HEK293 (cell line): Measurements from ENCODE around the gene P2RX4.

ENCODE experiments used
- CTCF ChIA-PET: fragments of 350-600 bp; formaldehyde crosslinking; extraction: SDS; loops from one replicate; lab custom pipeline; 2021; ENCODE audit warnings: antibody characterized with exemption; lab: Yijun Ruan, JAX
- POLR2A ChIA-PET: fragments of 300-600 bp; formaldehyde crosslinking; extraction: SDS; loops from one replicate; lab custom pipeline; 2020; ENCODE audit warnings: antibody characterized with exemption, inconsistent platforms; lab: Yijun Ruan, JAX
- H3K27ac ChIP-seq: fragments of 200-500 bp; sonication (Bioruptor generic); 2 replicates; pipeline ENCODE4 v1.5.1; 2014; ENCODE audit warnings: low read depth, low read length, control low read depth, inconsistent platforms; ENCODE audit errors: extremely low read depth
- H3K36me3 ChIP-seq, 2 experiments: fragments of 200-500 bp in 1 of 2; sonication (Bioruptor generic) in 1 of 2; 1 replicate in 1 of 2; 2 replicates in 1 of 2; pipeline ENCODE4 v1.5.1; 2014 to 2017; ENCODE audit warnings: inconsistent platforms in 2 of 2, low read length in 2 of 2; ENCODE audit not compliant: control insufficient read depth in 2 of 2, insufficient read depth in 1 of 2
- H3K4me1 ChIP-seq: fragments of 200-500 bp; sonication (Bioruptor generic); 2 replicates; pipeline ENCODE4 v1.5.1; 2014; ENCODE audit warnings: mild to moderate bottlenecking, low read length, inconsistent platforms; ENCODE audit not compliant: control insufficient read depth, insufficient read depth
- H3K4me3 ChIP-seq: 2 replicates; pipeline ENCODE4 v1.5.1; 2011; ENCODE audit warnings: low read depth, mild to moderate bottlenecking, control low read depth, low read length, moderate library complexity
- H3K9me3 ChIP-seq: fragments of 200-500 bp; sonication (Bioruptor generic); 2 replicates; pipeline ENCODE4 v1.5.1; 2014; ENCODE audit warnings: low read depth, low read length, inconsistent platforms; ENCODE audit not compliant: control insufficient read depth, insufficient read depth
- FEZF1 ChIP-seq: fragments of 450-650 bp; formaldehyde crosslinking; IDR thresholded peaks from 2 replicates; pipeline ENCODE4 v1.5.1; 2016; ENCODE audit warnings: missing biosample characterization, missing genetic modification characterization
- ZBTB17 ChIP-seq: fragments of 450-650 bp; formaldehyde crosslinking; IDR thresholded peaks from 2 replicates; pipeline ENCODE4 v1.5.1; 2016; ENCODE audit warnings: missing biosample characterization, missing genetic modification characterization
- ZNF146 ChIP-seq: fragments of 450-650 bp; formaldehyde crosslinking; IDR thresholded peaks from 2 replicates; pipeline ENCODE4 v1.5.1; 2016; ENCODE audit warnings: missing biosample characterization, missing genetic modification characterization
- ZNF530 ChIP-seq: fragments of 450-650 bp; formaldehyde crosslinking; IDR thresholded peaks from 2 replicates; pipeline ENCODE4 v1.5.1; 2016; ENCODE audit warnings: low read depth, missing biosample characterization, missing genetic modification characterization
- ZNF776 ChIP-seq: fragments of 450-650 bp; formaldehyde crosslinking; IDR thresholded peaks from 2 replicates; pipeline ENCODE4 v1.5.0; 2017; ENCODE audit warnings: missing biosample characterization, missing genetic modification characterization, borderline replicate concordance
- ZNF837 ChIP-seq: fragments of 450-650 bp; formaldehyde crosslinking; IDR thresholded peaks from 2 replicates; pipeline ENCODE4 v1.5.1; 2016; ENCODE audit warnings: missing biosample characterization, missing genetic modification characterization
- TF ChIP-seq, protein P1 (sequence below): fragments of 450-650 bp; formaldehyde crosslinking; IDR thresholded peaks from 2 replicates; pipeline ENCODE4 v1.5.1; 2016; ENCODE audit warnings: missing biosample characterization, missing genetic modification characterization
- TF ChIP-seq, protein P2 (sequence below): fragments of 450-650 bp; formaldehyde crosslinking; IDR thresholded peaks from 2 replicates; pipeline ENCODE4 v1.5.1; 2016; ENCODE audit warnings: missing biosample characterization, missing genetic modification characterization
- TF ChIP-seq, protein P3 (sequence below): fragments of 450-650 bp; formaldehyde crosslinking; IDR thresholded peaks from 2 replicates; pipeline ENCODE4 v1.5.1; 2016; ENCODE audit warnings: missing biosample characterization, missing genetic modification characterization
- TF ChIP-seq, protein P4 (sequence below): sonication (generic); formaldehyde crosslinking; IDR thresholded peaks from 2 replicates; pipeline ENCODE4 v1.8.1; 2022; ENCODE audit warnings: mild to moderate bottlenecking, moderate library complexity, missing genetic modification reagents
- TF ChIP-seq, protein P5 (sequence below): fragments of 450-650 bp; formaldehyde crosslinking; IDR thresholded peaks from 2 replicates; pipeline ENCODE4 v1.5.1; 2016; ENCODE audit warnings: missing biosample characterization, missing genetic modification characterization
- TF ChIP-seq, protein P6 (sequence below): fragments of 450-650 bp; formaldehyde crosslinking; IDR thresholded peaks from 2 replicates; pipeline ENCODE4 v1.5.1; 2016; ENCODE audit warnings: missing biosample characterization, missing genetic modification characterization, borderline replicate concordance

P2RX4 gene

DNA sequence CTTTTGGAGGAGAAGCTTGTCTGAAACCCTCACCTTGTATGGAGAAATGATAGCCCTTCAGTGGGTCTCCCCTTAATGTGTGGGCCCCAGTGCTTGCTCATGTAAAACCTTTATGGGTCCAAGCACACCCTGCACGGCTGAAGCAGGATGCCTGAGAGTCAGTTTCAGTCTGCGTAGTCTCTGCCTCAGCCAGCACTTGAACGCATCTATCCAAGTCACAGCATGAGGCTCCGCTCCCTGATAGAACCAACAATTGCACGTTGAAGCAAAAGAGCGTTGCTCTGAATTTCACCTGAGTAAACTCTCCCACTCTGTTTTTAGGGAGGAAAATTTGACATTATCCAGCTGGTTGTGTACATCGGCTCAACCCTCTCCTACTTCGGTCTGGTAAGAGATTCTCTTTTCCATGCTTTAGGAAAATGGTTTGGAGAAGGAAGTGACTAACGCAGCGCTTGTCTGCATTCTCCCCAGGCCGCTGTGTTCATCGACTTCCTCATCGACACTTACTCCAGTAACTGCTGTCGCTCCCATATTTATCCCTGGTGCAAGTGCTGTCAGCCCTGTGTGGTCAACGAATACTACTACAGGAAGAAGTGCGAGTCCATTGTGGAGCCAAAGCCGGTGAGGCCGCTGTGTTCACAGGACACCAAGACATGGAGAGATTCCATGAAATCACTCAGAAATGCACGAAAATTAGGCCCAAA is 33.0 kb upstream of the P2RX4 start:
- ChIA-PET POLR2A (no interaction called here), CTCF (interaction anchor here (0.7 kb wide), 1 partner anchor 492 kb away, joined by 3 read pairs; no protein-coding TSS in a partner anchor)
- Histone ChIP-seq H3K9me3 (no peaks in the 10 kb centered on the region), H3K27ac (no peak overlapping the region), H3K4me3 (no peak overlapping the region), H3K4me1 (no peaks in the 10 kb centered on the region), H3K36me3 (no peaks in the 10 kb centered on the region)
- TF ChIP-seq FEZF1 (tag by site-specific recombination) (no peak), ZNF530 (tag by site-specific recombination) (no peak), ZNF146 (tag by site-specific recombination) (no peak), ZNF837 (tag by site-specific recombination) (no peak), ZNF776 (tag by site-specific recombination) (no peak), ZBTB17 (tag by site-specific recombination) (no peak)
- TF ChIP-seq, protein P1, sequence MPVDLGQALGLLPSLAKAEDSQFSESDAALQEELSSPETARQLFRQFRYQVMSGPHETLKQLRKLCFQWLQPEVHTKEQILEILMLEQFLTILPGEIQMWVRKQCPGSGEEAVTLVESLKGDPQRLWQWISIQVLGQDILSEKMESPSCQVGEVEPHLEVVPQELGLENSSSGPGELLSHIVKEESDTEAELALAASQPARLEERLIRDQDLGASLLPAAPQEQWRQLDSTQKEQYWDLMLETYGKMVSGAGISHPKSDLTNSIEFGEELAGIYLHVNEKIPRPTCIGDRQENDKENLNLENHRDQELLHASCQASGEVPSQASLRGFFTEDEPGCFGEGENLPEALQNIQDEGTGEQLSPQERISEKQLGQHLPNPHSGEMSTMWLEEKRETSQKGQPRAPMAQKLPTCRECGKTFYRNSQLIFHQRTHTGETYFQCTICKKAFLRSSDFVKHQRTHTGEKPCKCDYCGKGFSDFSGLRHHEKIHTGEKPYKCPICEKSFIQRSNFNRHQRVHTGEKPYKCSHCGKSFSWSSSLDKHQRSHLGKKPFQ (tag by site-specific recombination), result no peak
- TF ChIP-seq, protein P2, sequence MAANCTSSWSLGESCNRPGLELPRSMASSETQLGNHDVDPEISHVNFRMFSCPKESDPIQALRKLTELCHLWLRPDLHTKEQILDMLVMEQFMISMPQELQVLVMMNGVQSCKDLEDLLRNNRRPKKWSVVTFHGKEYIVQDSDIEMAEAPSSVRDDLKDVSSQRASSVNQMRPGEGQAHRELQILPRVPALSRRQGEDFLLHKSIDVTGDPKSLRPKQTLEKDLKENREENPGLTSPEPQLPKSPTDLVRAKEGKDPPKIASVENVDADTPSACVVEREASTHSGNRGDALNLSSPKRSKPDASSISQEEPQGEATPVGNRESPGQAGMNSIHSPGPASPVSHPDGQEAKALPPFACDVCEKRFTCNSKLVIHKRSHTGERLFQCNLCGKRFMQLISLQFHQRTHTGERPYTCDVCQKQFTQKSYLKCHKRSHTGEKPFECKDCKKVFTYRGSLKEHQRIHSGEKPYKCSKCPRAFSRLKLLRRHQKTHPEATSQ, result no peak
- TF ChIP-seq, protein P3, sequence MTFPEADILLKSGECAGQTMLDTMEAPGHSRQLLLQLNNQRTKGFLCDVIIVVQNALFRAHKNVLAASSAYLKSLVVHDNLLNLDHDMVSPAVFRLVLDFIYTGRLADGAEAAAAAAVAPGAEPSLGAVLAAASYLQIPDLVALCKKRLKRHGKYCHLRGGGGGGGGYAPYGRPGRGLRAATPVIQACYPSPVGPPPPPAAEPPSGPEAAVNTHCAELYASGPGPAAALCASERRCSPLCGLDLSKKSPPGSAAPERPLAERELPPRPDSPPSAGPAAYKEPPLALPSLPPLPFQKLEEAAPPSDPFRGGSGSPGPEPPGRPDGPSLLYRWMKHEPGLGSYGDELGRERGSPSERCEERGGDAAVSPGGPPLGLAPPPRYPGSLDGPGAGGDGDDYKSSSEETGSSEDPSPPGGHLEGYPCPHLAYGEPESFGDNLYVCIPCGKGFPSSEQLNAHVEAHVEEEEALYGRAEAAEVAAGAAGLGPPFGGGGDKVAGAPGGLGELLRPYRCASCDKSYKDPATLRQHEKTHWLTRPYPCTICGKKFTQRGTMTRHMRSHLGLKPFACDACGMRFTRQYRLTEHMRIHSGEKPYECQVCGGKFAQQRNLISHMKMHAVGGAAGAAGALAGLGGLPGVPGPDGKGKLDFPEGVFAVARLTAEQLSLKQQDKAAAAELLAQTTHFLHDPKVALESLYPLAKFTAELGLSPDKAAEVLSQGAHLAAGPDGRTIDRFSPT (tag by site-specific recombination), result no peak
- TF ChIP-seq, protein P4, sequence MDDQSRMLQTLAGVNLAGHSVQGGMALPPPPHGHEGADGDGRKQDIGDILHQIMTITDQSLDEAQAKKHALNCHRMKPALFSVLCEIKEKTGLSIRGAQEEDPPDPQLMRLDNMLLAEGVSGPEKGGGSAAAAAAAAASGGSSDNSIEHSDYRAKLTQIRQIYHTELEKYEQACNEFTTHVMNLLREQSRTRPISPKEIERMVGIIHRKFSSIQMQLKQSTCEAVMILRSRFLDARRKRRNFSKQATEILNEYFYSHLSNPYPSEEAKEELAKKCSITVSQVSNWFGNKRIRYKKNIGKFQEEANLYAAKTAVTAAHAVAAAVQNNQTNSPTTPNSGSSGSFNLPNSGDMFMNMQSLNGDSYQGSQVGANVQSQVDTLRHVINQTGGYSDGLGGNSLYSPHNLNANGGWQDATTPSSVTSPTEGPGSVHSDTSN (CRISPR knock-in tag), result no peak
- TF ChIP-seq, protein P5, sequence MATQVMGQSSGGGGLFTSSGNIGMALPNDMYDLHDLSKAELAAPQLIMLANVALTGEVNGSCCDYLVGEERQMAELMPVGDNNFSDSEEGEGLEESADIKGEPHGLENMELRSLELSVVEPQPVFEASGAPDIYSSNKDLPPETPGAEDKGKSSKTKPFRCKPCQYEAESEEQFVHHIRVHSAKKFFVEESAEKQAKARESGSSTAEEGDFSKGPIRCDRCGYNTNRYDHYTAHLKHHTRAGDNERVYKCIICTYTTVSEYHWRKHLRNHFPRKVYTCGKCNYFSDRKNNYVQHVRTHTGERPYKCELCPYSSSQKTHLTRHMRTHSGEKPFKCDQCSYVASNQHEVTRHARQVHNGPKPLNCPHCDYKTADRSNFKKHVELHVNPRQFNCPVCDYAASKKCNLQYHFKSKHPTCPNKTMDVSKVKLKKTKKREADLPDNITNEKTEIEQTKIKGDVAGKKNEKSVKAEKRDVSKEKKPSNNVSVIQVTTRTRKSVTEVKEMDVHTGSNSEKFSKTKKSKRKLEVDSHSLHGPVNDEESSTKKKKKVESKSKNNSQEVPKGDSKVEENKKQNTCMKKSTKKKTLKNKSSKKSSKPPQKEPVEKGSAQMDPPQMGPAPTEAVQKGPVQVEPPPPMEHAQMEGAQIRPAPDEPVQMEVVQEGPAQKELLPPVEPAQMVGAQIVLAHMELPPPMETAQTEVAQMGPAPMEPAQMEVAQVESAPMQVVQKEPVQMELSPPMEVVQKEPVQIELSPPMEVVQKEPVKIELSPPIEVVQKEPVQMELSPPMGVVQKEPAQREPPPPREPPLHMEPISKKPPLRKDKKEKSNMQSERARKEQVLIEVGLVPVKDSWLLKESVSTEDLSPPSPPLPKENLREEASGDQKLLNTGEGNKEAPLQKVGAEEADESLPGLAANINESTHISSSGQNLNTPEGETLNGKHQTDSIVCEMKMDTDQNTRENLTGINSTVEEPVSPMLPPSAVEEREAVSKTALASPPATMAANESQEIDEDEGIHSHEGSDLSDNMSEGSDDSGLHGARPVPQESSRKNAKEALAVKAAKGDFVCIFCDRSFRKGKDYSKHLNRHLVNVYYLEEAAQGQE (tag by site-specific recombination), result no peak
- TF ChIP-seq, protein P6, sequence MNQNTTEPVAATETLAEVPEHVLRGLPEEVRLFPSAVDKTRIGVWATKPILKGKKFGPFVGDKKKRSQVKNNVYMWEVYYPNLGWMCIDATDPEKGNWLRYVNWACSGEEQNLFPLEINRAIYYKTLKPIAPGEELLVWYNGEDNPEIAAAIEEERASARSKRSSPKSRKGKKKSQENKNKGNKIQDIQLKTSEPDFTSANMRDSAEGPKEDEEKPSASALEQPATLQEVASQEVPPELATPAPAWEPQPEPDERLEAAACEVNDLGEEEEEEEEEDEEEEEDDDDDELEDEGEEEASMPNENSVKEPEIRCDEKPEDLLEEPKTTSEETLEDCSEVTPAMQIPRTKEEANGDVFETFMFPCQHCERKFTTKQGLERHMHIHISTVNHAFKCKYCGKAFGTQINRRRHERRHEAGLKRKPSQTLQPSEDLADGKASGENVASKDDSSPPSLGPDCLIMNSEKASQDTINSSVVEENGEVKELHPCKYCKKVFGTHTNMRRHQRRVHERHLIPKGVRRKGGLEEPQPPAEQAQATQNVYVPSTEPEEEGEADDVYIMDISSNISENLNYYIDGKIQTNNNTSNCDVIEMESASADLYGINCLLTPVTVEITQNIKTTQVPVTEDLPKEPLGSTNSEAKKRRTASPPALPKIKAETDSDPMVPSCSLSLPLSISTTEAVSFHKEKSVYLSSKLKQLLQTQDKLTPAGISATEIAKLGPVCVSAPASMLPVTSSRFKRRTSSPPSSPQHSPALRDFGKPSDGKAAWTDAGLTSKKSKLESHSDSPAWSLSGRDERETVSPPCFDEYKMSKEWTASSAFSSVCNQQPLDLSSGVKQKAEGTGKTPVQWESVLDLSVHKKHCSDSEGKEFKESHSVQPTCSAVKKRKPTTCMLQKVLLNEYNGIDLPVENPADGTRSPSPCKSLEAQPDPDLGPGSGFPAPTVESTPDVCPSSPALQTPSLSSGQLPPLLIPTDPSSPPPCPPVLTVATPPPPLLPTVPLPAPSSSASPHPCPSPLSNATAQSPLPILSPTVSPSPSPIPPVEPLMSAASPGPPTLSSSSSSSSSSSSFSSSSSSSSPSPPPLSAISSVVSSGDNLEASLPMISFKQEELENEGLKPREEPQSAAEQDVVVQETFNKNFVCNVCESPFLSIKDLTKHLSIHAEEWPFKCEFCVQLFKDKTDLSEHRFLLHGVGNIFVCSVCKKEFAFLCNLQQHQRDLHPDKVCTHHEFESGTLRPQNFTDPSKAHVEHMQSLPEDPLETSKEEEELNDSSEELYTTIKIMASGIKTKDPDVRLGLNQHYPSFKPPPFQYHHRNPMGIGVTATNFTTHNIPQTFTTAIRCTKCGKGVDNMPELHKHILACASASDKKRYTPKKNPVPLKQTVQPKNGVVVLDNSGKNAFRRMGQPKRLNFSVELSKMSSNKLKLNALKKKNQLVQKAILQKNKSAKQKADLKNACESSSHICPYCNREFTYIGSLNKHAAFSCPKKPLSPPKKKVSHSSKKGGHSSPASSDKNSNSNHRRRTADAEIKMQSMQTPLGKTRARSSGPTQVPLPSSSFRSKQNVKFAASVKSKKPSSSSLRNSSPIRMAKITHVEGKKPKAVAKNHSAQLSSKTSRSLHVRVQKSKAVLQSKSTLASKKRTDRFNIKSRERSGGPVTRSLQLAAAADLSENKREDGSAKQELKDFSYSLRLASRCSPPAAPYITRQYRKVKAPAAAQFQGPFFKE, result no peak
